ENCODE results near the gene CFAP46. TPM values are rescaled to one million over a fixed set of nuclear protein-coding genes. Genes with fewer than 3 reads are reported as not detected.
A peak's percentile ranks its signal among the peaks of the same experiment; 100 is the strongest.

The CFAP46 gene
- total and polyA plus RNA-seq, 10 donors, result 0.03 to 1.1 (median 0.12) TPM; not detected in 2

GRCh38 chr10:132811891-132812481 lies 130.4 kb downstream of the CFAP46 start:
- DNase-seq, result peak; percentile 67
- H3K27ac ChIP-seq, result no peak overlapping the region
- H3K4me1 ChIP-seq, result no peaks in the 10 kb centered on the region
- intact Hi-C loops (cut with DNase I; ENCODE audit: low total_unique reads), result no loop called here
- peaks cover 0 to 87% (median 4%) of the 10 kb centered on the region in 7 donors for H3K27me3 ChIP-seq (replicated peaks in 1 of 7)
- no peaks in the 10 kb centered on the region for H3K9me3 ChIP-seq
- 78 to 93% (median 85%) methylated on average over 17 to 26 of the region's 26 CpGs for WGBS, 5 donors
- no peaks in the 10 kb centered on the region for H3K36me3 ChIP-seq
- H3K4me3 ChIP-seq, result no peak overlapping the region
- TF ChIP-seq POLR2A (IDR thresholded peaks at IDR 0.05), result no peak
- peak in 1 of 3 donors; percentile 62 for TF ChIP-seq POLR2AphosphoS5 (IDR thresholded peaks at IDR 0.05)

GRCh38 chr10:132810807-132811700 lies 131.3 kb downstream of the CFAP46 start:
- intact Hi-C loops (cut with DNase I; ENCODE audit: low total_unique reads), result no loop called here
- no peak overlapping the region for H3K27ac ChIP-seq
- no peaks in the 10 kb centered on the region for H3K4me1 ChIP-seq
- TF ChIP-seq CTCF (IDR thresholded peaks at IDR 0.05 in 8 of 11, conservative IDR thresholded peaks at IDR 0.05 in 3 of 11) (no peak), POLR2A (IDR thresholded peaks at IDR 0.05) (no peak), POLR2AphosphoS5 (IDR thresholded peaks at IDR 0.05) (no peak)
- H3K36me3 ChIP-seq, result no peaks in the 10 kb centered on the region
- no peaks in the 10 kb centered on the region for H3K9me3 ChIP-seq
- peak; percentile 68 for DNase-seq
- WGBS, 5 donors, result 66 to 74% (median 71%) methylated on average over 24 to 33 of the region's 33 CpGs
- H3K4me3 ChIP-seq, result no peak overlapping the region
- H3K27me3 ChIP-seq (replicated peaks in 1 of 7), result peaks cover 0 to 79% (median 4%) of the 10 kb centered on the region in 7 donors

GRCh38 chr10:132810141-132810806 lies 132.1 kb downstream of the CFAP46 start:
- H3K4me3 ChIP-seq, result no peak overlapping the region
- intact Hi-C loops (cut with DNase I; ENCODE audit: low total_unique reads), result no loop called here
- peaks cover 0 to 76% (median 4%) of the 10 kb centered on the region in 7 donors for H3K27me3 ChIP-seq (replicated peaks in 1 of 7)
- H3K9me3 ChIP-seq, result no peaks in the 10 kb centered on the region
- H3K36me3 ChIP-seq, result no peaks in the 10 kb centered on the region
- WGBS, 5 donors, result 83 to 86% (median 85%) methylated on average over 19 to 39 of the region's 39 CpGs
- no peak for TF ChIP-seq CTCF (IDR thresholded peaks at IDR 0.05 in 8 of 11, conservative IDR thresholded peaks at IDR 0.05 in 3 of 11)
- TF ChIP-seq POLR2AphosphoS5 (IDR thresholded peaks at IDR 0.05), result no peak
- no peak for TF ChIP-seq POLR2A (IDR thresholded peaks at IDR 0.05)
- H3K27ac ChIP-seq, result no peak overlapping the region
- H3K4me1 ChIP-seq, result no peaks in the 10 kb centered on the region
- no peak for DNase-seq

GRCh38 chr10:132809232-132810140 lies 132.9 kb downstream of the CFAP46 start:
- H3K36me3 ChIP-seq, result no peaks in the 10 kb centered on the region
- TF ChIP-seq POLR2AphosphoS5 (IDR thresholded peaks at IDR 0.05) (no peak), POLR2A (IDR thresholded peaks at IDR 0.05) (no peak), CTCF (IDR thresholded peaks at IDR 0.05 in 8 of 11, conservative IDR thresholded peaks at IDR 0.05 in 3 of 11) (no peak)
- 80 to 90% (median 84%) methylated on average over 29 to 38 of the region's 38 CpGs for WGBS, 5 donors

More at GRCh38 chr10:132809232-132810140, 132.9 kb downstream of the CFAP46 start:
- Histone ChIP-seq H3K27ac (no peak overlapping the region), H3K4me3 (no peak overlapping the region), H3K9me3 (no peaks in the 10 kb centered on the region), H3K4me1 (no peaks in the 10 kb centered on the region), H3K27me3 (replicated peaks in 1 of 7) (peaks cover 0 to 72% (median 4%) of the 10 kb centered on the region in 7 donors)
- DNase-seq, result peak; percentile 65
- intact Hi-C loops (cut with DNase I; ENCODE audit: low total_unique reads), result no loop called here

Measured in spleen (tissue), 11 donors.